IMR-90 (cell line): Measurements from ENCODE around the gene SLC44A4. TPM values are rescaled to one million over a fixed set of nuclear protein-coding genes. Genes with fewer than 3 reads are reported as not detected.

Source experiments
- ATAC-seq: fragments of 200-7000 bp; cut with Tn5 transposase; 2 replicates; pipeline ENCODE4 v1.9.1; 2020; ENCODE audit warnings: low read depth, mild to moderate bottlenecking, moderate library complexity
- BruUV-seq: library from RNA; stranded (reverse); fragments of 400-500 nt; replicated peaks from 2 replicates; lab custom pipeline; 2021; lab: Mats Ljungman, UMichigan
- CTCF ChIA-PET: fragments of 300-600 bp; formaldehyde crosslinking; extraction: SDS; loops from one replicate; lab custom pipeline; 2021; ENCODE audit warnings: antibody characterized with exemption; lab: Yijun Ruan, JAX
- POLR2A ChIA-PET: fragments of 300-600 bp; sonication (Branson Sonifier 250); formaldehyde crosslinking; loops from one replicate; lab custom pipeline; 2022; ENCODE audit warnings: antibody characterized with exemption; ENCODE audit not compliant: unreplicated experiment; lab: Charles Lee
- DNase-seq: peaks from one replicate; pipeline ENCODE4 v3.0.0; 2013
- H2AFZ ChIP-seq: replicated peaks from 2 replicates; pipeline ENCODE3; 2013; ENCODE audit warnings: low read length, mild to moderate bottlenecking; ENCODE audit not compliant: poor library complexity
- H2AK5ac ChIP-seq: 2 replicates; pipeline ENCODE4 v1.6.1; 2013; ENCODE audit warnings: low read depth, low read length, inconsistent platforms
- H2AK9ac ChIP-seq: replicated peaks from 2 replicates; pipeline ENCODE3; 2013; ENCODE audit warnings: mild to moderate bottlenecking, low read depth, low read length, moderate library complexity; ENCODE audit not compliant: poor library complexity
- H2BK120ac ChIP-seq: 2 replicates; pipeline ENCODE4 v1.6.1; 2013; ENCODE audit warnings: low read depth, low read length, inconsistent platforms
- H2BK15ac ChIP-seq: 3 replicates; pipeline ENCODE4 v1.6.1; 2013; ENCODE audit warnings: low read depth, low read length, inconsistent platforms
- H2BK20ac ChIP-seq: 2 replicates; pipeline ENCODE4 v1.6.1; 2013; ENCODE audit warnings: low read depth, mild to moderate bottlenecking, inconsistent platforms, low read length, moderate library complexity
- H2BK5ac ChIP-seq: 2 replicates; pipeline ENCODE4 v1.6.1; 2013; ENCODE audit warnings: mild to moderate bottlenecking, low read depth, low read length, inconsistent platforms; ENCODE audit not compliant: poor library complexity, severe bottlenecking
- H3K14ac ChIP-seq: replicated peaks from 2 replicates; pipeline ENCODE4 v1.6.1; 2013; ENCODE audit warnings: low read depth, low read length, inconsistent platforms
- H3K18ac ChIP-seq: 2 replicates; pipeline ENCODE4 v1.6.1; 2013; ENCODE audit warnings: low read depth, low read length, control low read depth
- H3K23ac ChIP-seq: 2 replicates; pipeline ENCODE4 v1.6.1; 2013; ENCODE audit warnings: low read depth, low read length, inconsistent platforms
- H3K27ac ChIP-seq: 2 replicates; pipeline ENCODE4 v1.5.1; 2013; ENCODE audit warnings: mild to moderate bottlenecking, control low read depth, low read length; ENCODE audit not compliant: insufficient read depth
- H3K27me3 ChIP-seq: 2 replicates; pipeline ENCODE4 v1.6.1; 2013; ENCODE audit warnings: low read length; ENCODE audit not compliant: control insufficient read depth, insufficient read depth
- H3K36me3 ChIP-seq: 2 replicates; pipeline ENCODE4 v1.6.1; 2013; ENCODE audit warnings: low read length, mixed read lengths; ENCODE audit not compliant: control insufficient read depth, insufficient read depth
- H3K4ac ChIP-seq: 2 replicates; pipeline ENCODE4 v1.6.1; 2013; ENCODE audit warnings: low read depth, low read length, inconsistent platforms
- H3K4me1 ChIP-seq: 2 replicates; pipeline ENCODE4 v1.6.1; 2013; ENCODE audit warnings: low read length, mixed read lengths; ENCODE audit not compliant: control insufficient read depth, insufficient read depth
- H3K4me2 ChIP-seq: 2 replicates; pipeline ENCODE4 v1.6.1; 2013; ENCODE audit warnings: low read depth, mild to moderate bottlenecking, control low read depth, low read length, moderate library complexity
- H3K4me3 ChIP-seq: 2 replicates; pipeline ENCODE4 v1.5.1; 2013; ENCODE audit warnings: low read depth, mild to moderate bottlenecking, control low read depth, low read length, moderate library complexity; ENCODE audit not compliant: insufficient read depth
- H3K56ac ChIP-seq: 2 replicates; pipeline ENCODE4 v1.6.1; 2013; ENCODE audit warnings: low read length, inconsistent platforms; ENCODE audit not compliant: insufficient read depth; ENCODE audit errors: extremely low read depth
- H3K79me1 ChIP-seq, 2 experiments: 2 replicates each; pipeline ENCODE4 v1.6.1; 2013; ENCODE audit warnings: low read length in 2 of 2, inconsistent platforms in 1 of 2, low read depth in 1 of 2
- H3K9ac ChIP-seq: 2 replicates; pipeline ENCODE4 v1.6.1; 2013; ENCODE audit warnings: low read depth, low read length, control low read depth
- H3K9me1 ChIP-seq: 2 replicates; pipeline ENCODE4 v1.6.1; 2013; ENCODE audit warnings: low read length, inconsistent platforms; ENCODE audit not compliant: insufficient read depth
- H3K9me3 ChIP-seq: 2 replicates; pipeline ENCODE4 v1.6.1; 2013; ENCODE audit warnings: low read length; ENCODE audit not compliant: control insufficient read depth, insufficient read depth
- H4K20me1 ChIP-seq: 2 replicates; pipeline ENCODE4 v1.6.1; 2013; ENCODE audit warnings: low read length, inconsistent platforms; ENCODE audit not compliant: insufficient read depth
- H4K5ac ChIP-seq: 2 replicates; pipeline ENCODE4 v1.6.1; 2013; ENCODE audit warnings: mild to moderate bottlenecking, low read depth, low read length, control low read depth
- H4K8ac ChIP-seq, 2 experiments: 2 replicates each; pipeline ENCODE4 v1.6.1; 2013; ENCODE audit warnings: low read depth in 2 of 2, low read length in 2 of 2, control low read depth in 1 of 2, inconsistent platforms in 1 of 2
- H4K91ac ChIP-seq: 2 replicates; pipeline ENCODE4 v1.6.1; 2013; ENCODE audit warnings: low read depth, low read length, inconsistent platforms; ENCODE audit not compliant: insufficient read depth
- BHLHE40 ChIP-seq: fragments of 150-350 bp; IDR thresholded peaks from 2 replicates; pipeline ENCODE4 v1.6.1; 2016; ENCODE audit warnings: mild to moderate bottlenecking, low read depth, low read length
- CEBPB ChIP-seq: IDR thresholded peaks from 2 replicates; pipeline ENCODE4 v1.6.1; 2012; ENCODE audit warnings: low read depth, low read length, improper control_type of control experiment
- FOS ChIP-seq: fragments of 150-350 bp; IDR thresholded peaks from 2 replicates; pipeline ENCODE4 v1.6.1; 2016; ENCODE audit warnings: low read depth, low read length
- MAFK ChIP-seq: IDR thresholded peaks from 2 replicates; pipeline ENCODE4 v1.6.1; 2012; ENCODE audit warnings: low read depth, low read length, improper control_type of control experiment
- MAZ ChIP-seq: IDR thresholded peaks from 2 replicates; pipeline ENCODE4 v1.6.1; 2012; ENCODE audit warnings: low read depth, mild to moderate bottlenecking, low read length, improper control_type of control experiment, moderate library complexity, borderline replicate concordance
- NFE2L2 ChIP-seq: fragments of 150-350 bp; IDR thresholded peaks from 2 replicates; pipeline ENCODE4 v1.6.1; 2016; ENCODE audit warnings: low read depth, mild to moderate bottlenecking, low read length
- POLR2A ChIP-seq: IDR thresholded peaks from 2 replicates; pipeline ENCODE4 v1.6.1; 2012; ENCODE audit warnings: mild to moderate bottlenecking, low read depth, low read length
- RAD21 ChIP-seq: IDR thresholded peaks from 2 replicates; pipeline ENCODE4 v1.6.1; 2012; ENCODE audit warnings: low read length, improper control_type of control experiment
- RCOR1 ChIP-seq: IDR thresholded peaks from 2 replicates; pipeline ENCODE4 v1.6.1; 2012; ENCODE audit warnings: mild to moderate bottlenecking, low read length, improper control_type of control experiment; ENCODE audit not compliant: insufficient replicate concordance
- RFX5 ChIP-seq: IDR thresholded peaks from 2 replicates; pipeline ENCODE4 v1.8.0; 2012; ENCODE audit warnings: low read depth, mild to moderate bottlenecking, low read length, moderate library complexity
- WGBS, 2 experiments: methylation state at CpG; one replicate each; pipeline versions ENCODE4 v1.1.5 to v1.1.7; 2013; ENCODE audit warnings: missing lambda C conversion rate in 2 of 2; ENCODE audit not compliant: insufficient read length in 1 of 2; ENCODE audit errors: extremely low coverage in 2 of 2; 5-methylcytosine and 5-hydroxymethylcytosine counted together
- dilution Hi-C: fragments of 300-500 bp; cut with HindIII; formaldehyde crosslinking; loops from one replicate; pipeline ENCODE4 v1.14.3; 2018; ENCODE audit warnings: low sequenced_read_pairs; ENCODE audit not compliant: unreplicated experiment
- in situ Hi-C: fragments of 300-500 bp; cut with MboI; formaldehyde crosslinking; loops from 3 replicates; pipeline ENCODE4 v1.14.3; 2019; ENCODE audit warnings: low sequenced_read_pairs, inconsistent platforms, mixed read lengths
- intact Hi-C: fragments of 100-400 bp; cut with micrococcal nuclease; formaldehyde crosslinking; loops from 2 replicates; pipeline ENCODE4 v1.10.0; 2022
- polyA plus RNA-seq, 3 experiments: library from polyadenylated mRNA; depleted of rRNA; stranded (reverse); fragments of >200 nt; gene quantifications; 2 replicates each; pipeline ENCODE4 v1.2.3, GENCODE V29; 2012; ENCODE audit warnings: low replicate concordance in 1 of 3
- total RNA-seq: library from RNA; depleted of rRNA; stranded (reverse); fragments of >200 nt; gene quantifications from 2 replicates; pipeline ENCODE4 v1.2.3, GENCODE V29; 2012
- TF ChIP-seq, protein P1 (sequence below): conservative IDR thresholded peaks from 2 replicates; pipeline ENCODE4 v1.5.1; 2012; ENCODE audit warnings: mild to moderate bottlenecking, low read depth, low read length, improper control_type of control experiment
- TF ChIP-seq, protein P2 (sequence below): fragments of 150-350 bp; IDR thresholded peaks from 2 replicates; pipeline ENCODE4 v1.6.1; 2016; ENCODE audit warnings: low read depth, mild to moderate bottlenecking, low read length, moderate library complexity, borderline replicate concordance
- TF ChIP-seq, protein P3 (sequence below): fragments of 150-350 bp; IDR thresholded peaks from 2 replicates; pipeline ENCODE4 v1.6.1; 2017; ENCODE audit warnings: mild to moderate bottlenecking, antibody characterized with exemption, low read length, low read depth

SLC44A4 gene
- total and polyA plus RNA-seq, 2 of the 4 experiments (the other 2 are of a cell fraction) = 0.14 to 0.36 TPM

DNA sequence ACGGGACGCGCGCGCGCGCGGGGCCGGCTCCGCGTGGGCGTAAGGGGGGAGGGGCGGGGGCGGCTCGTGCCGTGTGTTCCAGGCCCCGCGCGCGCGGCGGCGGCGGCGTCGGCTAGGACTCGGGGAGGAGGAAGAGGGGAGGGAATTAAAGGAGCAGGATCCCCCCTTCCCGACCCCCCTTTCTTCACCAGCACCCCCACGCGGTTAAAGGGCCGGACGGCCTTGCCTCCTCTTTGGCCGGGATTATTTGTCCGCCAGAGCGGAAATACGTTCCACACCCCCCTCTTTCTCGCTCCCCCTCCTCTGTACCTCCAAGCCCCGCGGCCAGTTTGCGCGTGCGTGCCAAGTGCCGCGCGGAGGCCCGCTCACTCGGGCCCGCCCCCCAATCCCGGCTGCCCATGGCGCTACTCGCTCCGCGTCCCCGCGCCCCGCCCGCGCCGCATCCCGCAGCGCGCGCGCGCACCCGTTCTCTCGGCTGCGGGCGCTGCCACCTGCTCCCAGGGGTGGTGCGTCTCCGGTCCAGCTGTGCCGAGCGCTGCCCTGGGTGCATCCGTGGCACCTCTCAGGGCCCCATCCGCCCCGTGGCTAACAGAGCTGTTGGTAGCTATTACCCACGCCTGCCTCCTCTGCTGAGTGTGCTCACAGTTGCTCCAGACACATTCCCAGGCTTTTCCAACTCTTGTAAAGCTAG, 23.3 kb upstream of the SLC44A4 start, which contains the start of gene ZBTB12:
ZBTB12 (minus strand) TSS at position 134 of the 691 bp plus-strand sequence. CDS start 781 bp downstream, outside the sequence.
- H3K4me1 ChIP-seq = peaks cover 10% of the 10 kb centered on the region
- ATAC-seq (peak; percentile 78), DNase-seq (peak; percentile 98)
- H2BK15ac ChIP-seq = peak within 1 kb of the TSS; percentile 51; the same call in 2 of the 3 replicates
- peak within 1 kb of the TSS; percentile 86 for H2AK5ac ChIP-seq
- H3K23ac ChIP-seq = peak within 1 kb of the TSS; percentile 80; the same call in 1 of the 2 replicates
- peak within 1 kb of the TSS; percentile 79 for H3K4me2 ChIP-seq
- H3K9me1 ChIP-seq = peaks cover 9% of the 10 kb centered on the region; the same call in 1 of the 2 replicates
- no peaks in the 10 kb centered on the region for H3K9me3 ChIP-seq
- POLR2A ChIA-PET = interaction anchor here (1.3 kb wide), 1 partner anchor 69 kb away, joined by 3 read pairs; no protein-coding TSS in a partner anchor
- peak within 1 kb of the TSS; percentile 95 for H3K14ac ChIP-seq
- 0 out of 2 replicates have a peak, but pooled peaks cover 3% of the 10 kb centered on the region for H3K36me3 ChIP-seq
- intact Hi-C loops = loop anchor here (1.0 to 5.0 kb wide), 3 partner anchors 50 to 250 kb away; partner anchors contain the start of genes PPT2 and PRRT1
- peak within 1 kb of the TSS; percentile 54 for H3K9ac ChIP-seq
- H3K56ac ChIP-seq = peak within 1 kb of the TSS; percentile 67
- H2BK5ac ChIP-seq = peak within 1 kb of the TSS; percentile 58
- H2BK120ac ChIP-seq = peak within 1 kb of the TSS; percentile 52; the same call in 1 of the 2 replicates
- peak within 1 kb of the TSS; percentile 69 for H3K27ac ChIP-seq
- WGBS, 2 experiments = 1% methylated on average over 35 of the region's 77 CpGs; no CpG with 5 or more reads in 1 of the 2 experiments
- peak within 1 kb of the TSS; percentile 82 to 92 for H4K8ac ChIP-seq
- H3K4me3 ChIP-seq = peak within 1 kb of the TSS; percentile 58
- H3K79me1 ChIP-seq = peaks cover 11 to 37% of the 10 kb centered on the region in 2 experiments; a peak in 3 of 4 replicates
- no peaks in the 10 kb centered on the region for H3K27me3 ChIP-seq
- peak within 1 kb of the TSS; percentile 17; the same call in 1 of the 2 replicates for H3K18ac ChIP-seq
- peak within 1 kb of the TSS; percentile 53 for H4K5ac ChIP-seq
- H2BK20ac ChIP-seq = 0 out of 2 replicates have a peak within 1 kb of the TSS, but pooled peaks have one; percentile 45
- CTCF ChIA-PET = interaction anchor here (0.7 kb wide), 1 partner anchor 50 kb away, joined by 4 read pairs; no protein-coding TSS in a partner anchor
- no TSS peak for BruUV-seq
- peak within 1 kb of the TSS; percentile 84 for H4K91ac ChIP-seq
- dilution Hi-C loops = no loop called here
- H2AFZ ChIP-seq = peak within 1 kb of the TSS; percentile 98
- peaks cover 3% of the 10 kb centered on the region for H4K20me1 ChIP-seq
- in situ Hi-C loops = no loop called here
- H2AK9ac ChIP-seq = peak within 1 kb of the TSS; percentile 75
- H3K4ac ChIP-seq = peak within 1 kb of the TSS; percentile 53
- TF ChIP-seq MAFK = no peak
- peak; percentile 89 for TF ChIP-seq MAZ
- peak; percentile 71 for TF ChIP-seq RAD21
- TF ChIP-seq, protein P1, sequence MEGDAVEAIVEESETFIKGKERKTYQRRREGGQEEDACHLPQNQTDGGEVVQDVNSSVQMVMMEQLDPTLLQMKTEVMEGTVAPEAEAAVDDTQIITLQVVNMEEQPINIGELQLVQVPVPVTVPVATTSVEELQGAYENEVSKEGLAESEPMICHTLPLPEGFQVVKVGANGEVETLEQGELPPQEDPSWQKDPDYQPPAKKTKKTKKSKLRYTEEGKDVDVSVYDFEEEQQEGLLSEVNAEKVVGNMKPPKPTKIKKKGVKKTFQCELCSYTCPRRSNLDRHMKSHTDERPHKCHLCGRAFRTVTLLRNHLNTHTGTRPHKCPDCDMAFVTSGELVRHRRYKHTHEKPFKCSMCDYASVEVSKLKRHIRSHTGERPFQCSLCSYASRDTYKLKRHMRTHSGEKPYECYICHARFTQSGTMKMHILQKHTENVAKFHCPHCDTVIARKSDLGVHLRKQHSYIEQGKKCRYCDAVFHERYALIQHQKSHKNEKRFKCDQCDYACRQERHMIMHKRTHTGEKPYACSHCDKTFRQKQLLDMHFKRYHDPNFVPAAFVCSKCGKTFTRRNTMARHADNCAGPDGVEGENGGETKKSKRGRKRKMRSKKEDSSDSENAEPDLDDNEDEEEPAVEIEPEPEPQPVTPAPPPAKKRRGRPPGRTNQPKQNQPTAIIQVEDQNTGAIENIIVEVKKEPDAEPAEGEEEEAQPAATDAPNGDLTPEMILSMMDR = peak; percentile 13; the same call in 1 of the 2 replicates
- TF ChIP-seq, protein P2, sequence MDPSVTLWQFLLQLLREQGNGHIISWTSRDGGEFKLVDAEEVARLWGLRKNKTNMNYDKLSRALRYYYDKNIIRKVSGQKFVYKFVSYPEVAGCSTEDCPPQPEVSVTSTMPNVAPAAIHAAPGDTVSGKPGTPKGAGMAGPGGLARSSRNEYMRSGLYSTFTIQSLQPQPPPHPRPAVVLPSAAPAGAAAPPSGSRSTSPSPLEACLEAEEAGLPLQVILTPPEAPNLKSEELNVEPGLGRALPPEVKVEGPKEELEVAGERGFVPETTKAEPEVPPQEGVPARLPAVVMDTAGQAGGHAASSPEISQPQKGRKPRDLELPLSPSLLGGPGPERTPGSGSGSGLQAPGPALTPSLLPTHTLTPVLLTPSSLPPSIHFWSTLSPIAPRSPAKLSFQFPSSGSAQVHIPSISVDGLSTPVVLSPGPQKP = no peak
- no peak for TF ChIP-seq CEBPB
- no peak for TF ChIP-seq NFE2L2
- no peak for TF ChIP-seq RFX5
- no peak for TF ChIP-seq POLR2A
- TF ChIP-seq BHLHE40 = peak; percentile 90
- no peak for TF ChIP-seq FOS
- TF ChIP-seq, protein P3, sequence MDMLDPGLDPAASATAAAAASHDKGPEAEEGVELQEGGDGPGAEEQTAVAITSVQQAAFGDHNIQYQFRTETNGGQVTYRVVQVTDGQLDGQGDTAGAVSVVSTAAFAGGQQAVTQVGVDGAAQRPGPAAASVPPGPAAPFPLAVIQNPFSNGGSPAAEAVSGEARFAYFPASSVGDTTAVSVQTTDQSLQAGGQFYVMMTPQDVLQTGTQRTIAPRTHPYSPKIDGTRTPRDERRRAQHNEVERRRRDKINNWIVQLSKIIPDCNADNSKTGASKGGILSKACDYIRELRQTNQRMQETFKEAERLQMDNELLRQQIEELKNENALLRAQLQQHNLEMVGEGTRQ = no peak
- TF ChIP-seq RCOR1 = peak; percentile 39
